GM12878 (cell line): ENCODE results near the gene LMCD1. TPM values are rescaled to one million over a fixed set of nuclear protein-coding genes. Genes with fewer than 3 reads are reported as not detected.

Source experiments
- ATAC-seq: fragments of 200-7000 bp; cut with Tn5 transposase; 3 replicates; pipeline ENCODE4 v1.9.1; 2020; ENCODE audit warnings: mild to moderate bottlenecking, moderate library complexity
- BruUV-seq: library from RNA; stranded (reverse); fragments of 400-500 nt; replicated peaks from 2 replicates; lab custom pipeline; 2021; lab: Mats Ljungman, UMichigan
- CTCF ChIA-PET: fragments of 300-600 bp; sonication (Branson Sonifier 250); formaldehyde crosslinking; extraction: SDS; loops from one replicate; lab custom pipeline; 2021; ENCODE audit warnings: inconsistent platforms; lab: Yijun Ruan, JAX
- POLR2A ChIA-PET: fragments of 350-600 bp; formaldehyde crosslinking; extraction: SDS; loops from one replicate; lab custom pipeline; 2021; ENCODE audit warnings: inconsistent platforms; lab: Charles Lee
- RAD21 ChIA-PET: fragments of 300-600 bp; sonication (Branson Sonifier 250); formaldehyde crosslinking; loops from one replicate; lab custom pipeline; 2023; ENCODE audit warnings: antibody characterized with exemption; ENCODE audit not compliant: unreplicated experiment; lab: Charles Lee
- SMC1A ChIA-PET: fragments of 300-600 bp; sonication (Branson Sonifier 250); formaldehyde crosslinking; loops from one replicate; lab custom pipeline; 2023; ENCODE audit not compliant: unreplicated experiment, uncharacterized antibody; lab: Charles Lee
- DNase-seq: peaks from one replicate; pipeline ENCODE4 v3.0.0-alpha.2; 2011; ENCODE audit warnings: low read depth, low spot score
- FAIRE-seq: peaks from 3 replicates; lab custom pipeline; 2011; peaks lifted over from hg19 to GRCh38; lab: Jason Lieb, UNC
- H2AFZ ChIP-seq: 2 replicates; pipeline ENCODE4 v1.6.0; 2011; ENCODE audit warnings: low read depth, low read length, control low read depth; ENCODE audit not compliant: control insufficient read depth
- H3K27ac ChIP-seq: 2 replicates; pipeline ENCODE4 v1.5.1; 2011; ENCODE audit warnings: control low read depth; ENCODE audit not compliant: control insufficient read depth, insufficient read depth
- H3K27me3 ChIP-seq, 2 experiments: replicated peaks in 1 of 2; 2 replicates each; pipeline versions ENCODE4 v1.6.0 to v1.6.1; 2011; ENCODE audit warnings: low read length in 1 of 2; ENCODE audit not compliant: control insufficient read depth in 2 of 2, insufficient read depth in 2 of 2
- H3K36me3 ChIP-seq, 2 experiments: 2 replicates each; pipeline ENCODE4 v1.5.1; 2011; ENCODE audit warnings: low read length in 1 of 2; ENCODE audit not compliant: control insufficient read depth in 2 of 2, insufficient read depth in 2 of 2
- H3K4me1 ChIP-seq: 2 replicates; pipeline ENCODE4 v1.6.1; 2011; ENCODE audit warnings: mild to moderate bottlenecking, low read length, moderate library complexity, mixed read lengths; ENCODE audit not compliant: control insufficient read depth, insufficient read depth
- H3K4me2 ChIP-seq: 2 replicates; pipeline ENCODE4 v1.6.0; 2011; ENCODE audit warnings: control low read depth; ENCODE audit not compliant: control insufficient read depth, insufficient read depth
- H3K4me3 ChIP-seq: fragments of 200-600 bp; sonication (generic); 2 replicates; pipeline ENCODE4 v1.5.1; 2016
- H3K79me2 ChIP-seq: 2 replicates; pipeline ENCODE4 v1.6.0; 2011; ENCODE audit warnings: low read length; ENCODE audit not compliant: control insufficient read depth, insufficient read depth
- H3K9ac ChIP-seq: 2 replicates; pipeline ENCODE4 v1.8.0; 2011; ENCODE audit warnings: low read length, control low read depth, mixed read lengths; ENCODE audit not compliant: control insufficient read depth, insufficient read depth
- H3K9me3 ChIP-seq: replicated peaks from 3 replicates; pipeline ENCODE4 v1.5.1; 2011; ENCODE audit warnings: mild to moderate bottlenecking, low read length; ENCODE audit not compliant: control insufficient read depth, insufficient read depth
- H4K20me1 ChIP-seq: 2 replicates; pipeline ENCODE4 v1.6.0; 2011; ENCODE audit not compliant: control insufficient read depth, insufficient read depth
- CBX3 ChIP-seq: fragments of 200-600 bp; sonication (generic); IDR thresholded peaks from 2 replicates; pipeline ENCODE4 v1.6.1; 2016; ENCODE audit warnings: low read depth, borderline replicate concordance
- EP300 ChIP-seq, 2 experiments: fragments of 150-350 bp in 1 of 2; IDR thresholded peaks; 2 replicates each; pipeline ENCODE4 v1.6.1; 2011 to 2012; ENCODE audit warnings: low read depth in 2 of 2, low read length in 2 of 2, borderline replicate concordance in 1 of 2, improper control_type of control experiment in 1 of 2, inconsistent platforms in 1 of 2; ENCODE audit not compliant: control insufficient read depth in 1 of 2
- ETV6 ChIP-seq, 2 experiments: fragments of 450-650 bp in 1 of 2; IDR thresholded peaks in 1 of 2; conservative IDR thresholded peaks in 1 of 2; 2 replicates each; pipeline ENCODE4 v1.6.1; 2014; ENCODE audit warnings: antibody characterized with exemption in 1 of 2, borderline replicate concordance in 1 of 2, low read depth in 1 of 2, mild to moderate bottlenecking in 1 of 2, moderate library complexity in 1 of 2
- IKZF2 ChIP-seq, 2 experiments: fragments of 450-650 bp; IDR thresholded peaks; 2 replicates each; pipeline ENCODE4 v1.6.1; 2017; ENCODE audit warnings: mild to moderate bottlenecking in 2 of 2, moderate library complexity in 2 of 2
- MEF2B ChIP-seq: fragments of 450-650 bp; IDR thresholded peaks from 2 replicates; pipeline ENCODE4 v1.6.1; 2018; ENCODE audit warnings: mild to moderate bottlenecking, moderate library complexity; ENCODE audit not compliant: partially characterized antibody, poor library complexity, severe bottlenecking
- MTA3 ChIP-seq: IDR thresholded peaks from 2 replicates; pipeline ENCODE4 v1.6.1; 2012; ENCODE audit warnings: low read length, inconsistent platforms, borderline replicate concordance
- RAD51 ChIP-seq: fragments of 450-650 bp; IDR thresholded peaks from 2 replicates; pipeline ENCODE4 v1.6.1; 2016; ENCODE audit warnings: moderate library complexity, mild to moderate bottlenecking, inconsistent platforms
- TCF12 ChIP-seq: IDR thresholded peaks from 2 replicates; pipeline ENCODE4 v1.6.1; 2011; ENCODE audit warnings: low read depth, mild to moderate bottlenecking, low read length
- WGBS: methylation state at CpG from one replicate; pipeline ENCODE4 v1.1.6; 2016; ENCODE audit warnings: low lambda C conversion rate; ENCODE audit not compliant: insufficient replicate concordance, insufficient coverage; ENCODE audit errors: missing lambda C conversion rate; 5-methylcytosine and 5-hydroxymethylcytosine counted together
- in situ Hi-C: fragments of 300-500 bp; cut with MboI; formaldehyde crosslinking; loops from 9 replicates; pipeline ENCODE4 v1.14.3; 2018; ENCODE audit warnings: mixed read lengths
- intact Hi-C: fragments of 100-400 bp; cut with micrococcal nuclease; formaldehyde crosslinking; loops from one replicate; pipeline ENCODE4 v1.14.2; 2022; ENCODE audit not compliant: unreplicated experiment
- polyA plus RNA-seq, 11 experiments: library from polyadenylated mRNA; depleted of rRNA in 4 of 11; unstranded in 6 of 11; stranded (reverse) in 5 of 11; fragments of >200 nt; fragmentation: Nextera tagmentation in 4 of 11; fragmentation: Illumina TruSeq in 1 of 11; extraction: Ambion mirVana in 4 of 11; extraction: Trizol in 1 of 11; gene quantifications; 1 replicate in 1 of 11; 2 replicates in 10 of 11; pipeline versions ENCODE4 v1.2.1 to v1.2.3, GENCODE V29; 2011 to 2016; ENCODE audit warnings: inconsistent platforms in 2 of 11, missing spikeins in 2 of 11, low read depth in 1 of 11
- total RNA-seq, 4 experiments: library from RNA; depleted of rRNA in 3 of 4; stranded (reverse); fragments of >200 nt in 3 of 4; fragmentation: Illumina TruSeq in 1 of 4; extraction: Trizol in 1 of 4; gene quantifications; 2 replicates each; pipeline versions ENCODE4 v1.2.1 to v1.2.3, GENCODE V29; 2013 to 2021
- TF ChIP-seq, protein P1 (sequence below): fragments of 450-650 bp; IDR thresholded peaks from 2 replicates; pipeline ENCODE4 v1.6.1; 2018; ENCODE audit warnings: borderline replicate concordance, mild to moderate bottlenecking; ENCODE audit not compliant: partially characterized antibody
- TF ChIP-seq, protein P2 (sequence below): IDR thresholded peaks from 2 replicates; pipeline ENCODE4 v1.6.1; 2011; ENCODE audit warnings: borderline replicate concordance, low read depth, mild to moderate bottlenecking, moderate library complexity, mixed read lengths, low read length; ENCODE audit not compliant: insufficient read depth; ENCODE audit errors: extremely low read length
- TF ChIP-seq, protein P3 (sequence below): fragments of 450-650 bp; IDR thresholded peaks from 2 replicates; pipeline ENCODE4 v1.6.1; 2017; ENCODE audit warnings: borderline replicate concordance
- TF ChIP-seq, protein P4 (sequence below): fragments of 450-650 bp; IDR thresholded peaks from 2 replicates; pipeline ENCODE4 v1.6.1; 2017; ENCODE audit warnings: low read depth, mild to moderate bottlenecking, moderate library complexity

Gene LMCD1
- total and polyA plus RNA-seq, 10 of the 15 experiments (the other 5 are each of a cell fraction or from before 2014, with no cell fraction given), result 0.27 to 6.4 (median 1.7) TPM

DNA sequence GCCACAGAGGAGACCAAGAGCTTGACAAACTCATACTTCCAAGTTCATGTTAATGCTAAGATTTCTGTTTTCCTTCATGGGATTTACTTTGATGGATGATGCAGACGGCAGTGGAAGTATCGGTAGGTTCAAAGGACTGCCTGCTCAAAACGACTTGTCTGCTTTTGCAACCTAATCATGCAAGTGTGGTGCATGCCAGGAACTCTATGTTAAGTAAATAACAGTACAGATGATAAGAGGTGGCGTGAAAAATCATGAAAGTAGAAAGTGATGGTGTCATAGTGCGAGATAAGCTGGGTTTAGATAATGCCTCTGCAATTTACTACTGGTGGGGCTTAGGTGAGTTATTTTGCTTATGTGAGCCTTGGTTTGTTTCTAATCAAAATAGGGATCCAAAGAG, 14.7 kb upstream of the LMCD1 start (continued):
- no peak for TF ChIP-seq EP300 (IDR thresholded peaks at IDR 0.05; ENCODE audit: borderline replicate concordance in 1 of 2, control insufficient read depth in 1 of 2, low read depth in 2 of 2, low read length in 2 of 2)
- TF ChIP-seq, protein P1, sequence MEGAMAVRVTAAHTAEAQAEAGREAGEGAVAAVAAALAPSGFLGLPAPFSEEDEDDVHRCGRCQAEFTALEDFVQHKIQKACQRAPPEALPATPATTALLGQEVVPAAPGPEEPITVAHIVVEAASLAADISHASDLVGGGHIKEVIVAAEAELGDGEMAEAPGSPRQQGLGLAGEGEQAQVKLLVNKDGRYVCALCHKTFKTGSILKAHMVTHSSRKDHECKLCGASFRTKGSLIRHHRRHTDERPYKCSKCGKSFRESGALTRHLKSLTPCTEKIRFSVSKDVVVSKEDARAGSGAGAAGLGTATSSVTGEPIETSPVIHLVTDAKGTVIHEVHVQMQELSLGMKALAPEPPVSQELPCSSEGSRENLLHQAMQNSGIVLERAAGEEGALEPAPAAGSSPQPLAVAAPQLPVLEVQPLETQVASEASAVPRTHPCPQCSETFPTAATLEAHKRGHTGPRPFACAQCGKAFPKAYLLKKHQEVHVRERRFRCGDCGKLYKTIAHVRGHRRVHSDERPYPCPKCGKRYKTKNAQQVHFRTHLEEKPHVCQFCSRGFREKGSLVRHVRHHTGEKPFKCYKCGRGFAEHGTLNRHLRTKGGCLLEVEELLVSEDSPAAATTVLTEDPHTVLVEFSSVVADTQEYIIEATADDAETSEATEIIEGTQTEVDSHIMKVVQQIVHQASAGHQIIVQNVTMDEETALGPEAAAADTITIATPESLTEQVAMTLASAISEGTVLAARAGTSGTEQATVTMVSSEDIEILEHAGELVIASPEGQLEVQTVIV, result no peak

DNA sequence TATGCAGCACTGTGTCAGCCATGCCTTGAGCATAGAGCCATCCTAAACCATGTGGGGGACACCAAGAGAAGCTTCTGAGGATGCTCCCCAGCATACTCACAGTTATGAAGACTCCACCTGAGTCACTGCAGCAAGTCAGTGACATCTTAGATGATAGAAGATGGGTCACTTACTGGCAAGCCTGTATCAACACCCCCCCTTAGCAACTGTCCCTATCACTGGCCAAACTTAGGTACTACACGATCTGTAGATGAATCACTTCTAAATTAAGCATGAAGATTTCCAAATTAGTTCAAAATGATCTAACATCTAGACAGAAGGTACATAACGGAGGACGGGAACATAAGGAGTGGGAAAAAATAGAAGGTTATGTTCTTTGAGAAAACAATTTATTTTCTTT, 13.2 kb upstream of the LMCD1 start:
- Histone ChIP-seq H3K79me2 (no peaks in the 10 kb centered on the region), H3K9ac (no peak overlapping the region), H4K20me1 (no peaks in the 10 kb centered on the region), H2AFZ (no peak overlapping the region), H3K36me3 (no peaks in the 10 kb centered on the region), H3K4me1 (no peaks in the 10 kb centered on the region), H3K27ac (no peak overlapping the region), H3K9me3 (no peaks in the 10 kb centered on the region), H3K27me3 (no peaks in the 10 kb centered on the region), H3K4me3 (no peak overlapping the region), H3K4me2 (no peak overlapping the region)
- no peak for ATAC-seq
- SMC1A ChIA-PET, result interaction anchor here (1.3 kb wide), 1 partner anchor 13 kb away, joined by 7 read pairs; the partner anchor contains the start of gene LMCD1
- in situ Hi-C loops (no loop called here), intact Hi-C loops (no loop called here)
- no peak for DNase-seq
- POLR2A ChIA-PET, result no interaction called here
- no TSS peak for BruUV-seq
- no peak for FAIRE-seq
- RAD21 ChIA-PET, result interaction anchor here (1.2 kb wide), 1 partner anchor 19 kb away, joined by 3 read pairs; no protein-coding TSS in a partner anchor
- WGBS, result 24% methylated on average over 3 of the region's 3 CpGs
- CTCF ChIA-PET, result no interaction called here
- TF ChIP-seq, protein P2, sequence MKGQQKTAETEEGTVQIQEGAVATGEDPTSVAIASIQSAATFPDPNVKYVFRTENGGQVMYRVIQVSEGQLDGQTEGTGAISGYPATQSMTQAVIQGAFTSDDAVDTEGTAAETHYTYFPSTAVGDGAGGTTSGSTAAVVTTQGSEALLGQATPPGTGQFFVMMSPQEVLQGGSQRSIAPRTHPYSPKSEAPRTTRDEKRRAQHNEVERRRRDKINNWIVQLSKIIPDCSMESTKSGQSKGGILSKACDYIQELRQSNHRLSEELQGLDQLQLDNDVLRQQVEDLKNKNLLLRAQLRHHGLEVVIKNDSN, result no peak
- TF ChIP-seq MTA3 (no peak), EP300 (IDR thresholded peaks at IDR 0.05; ENCODE audit: borderline replicate concordance in 1 of 2, control insufficient read depth in 1 of 2, low read depth in 2 of 2, low read length in 2 of 2) (no peak), ETV6 (conservative IDR thresholded peaks at IDR 0.05 in 1 of 2, IDR thresholded peaks at IDR 0.05 in 1 of 2; ENCODE audit: borderline replicate concordance in 1 of 2, low read depth in 1 of 2) (no peak), RAD51 (no peak), IKZF2 (IDR thresholded peaks at IDR 0.05) (no peak), MEF2B (no peak), TCF12 (no peak), CBX3 (no peak)
- TF ChIP-seq, protein P3, sequence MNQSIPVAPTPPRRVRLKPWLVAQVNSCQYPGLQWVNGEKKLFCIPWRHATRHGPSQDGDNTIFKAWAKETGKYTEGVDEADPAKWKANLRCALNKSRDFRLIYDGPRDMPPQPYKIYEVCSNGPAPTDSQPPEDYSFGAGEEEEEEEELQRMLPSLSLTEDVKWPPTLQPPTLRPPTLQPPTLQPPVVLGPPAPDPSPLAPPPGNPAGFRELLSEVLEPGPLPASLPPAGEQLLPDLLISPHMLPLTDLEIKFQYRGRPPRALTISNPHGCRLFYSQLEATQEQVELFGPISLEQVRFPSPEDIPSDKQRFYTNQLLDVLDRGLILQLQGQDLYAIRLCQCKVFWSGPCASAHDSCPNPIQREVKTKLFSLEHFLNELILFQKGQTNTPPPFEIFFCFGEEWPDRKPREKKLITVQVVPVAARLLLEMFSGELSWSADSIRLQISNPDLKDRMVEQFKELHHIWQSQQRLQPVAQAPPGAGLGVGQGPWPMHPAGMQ, result no peak
- TF ChIP-seq, protein P4, sequence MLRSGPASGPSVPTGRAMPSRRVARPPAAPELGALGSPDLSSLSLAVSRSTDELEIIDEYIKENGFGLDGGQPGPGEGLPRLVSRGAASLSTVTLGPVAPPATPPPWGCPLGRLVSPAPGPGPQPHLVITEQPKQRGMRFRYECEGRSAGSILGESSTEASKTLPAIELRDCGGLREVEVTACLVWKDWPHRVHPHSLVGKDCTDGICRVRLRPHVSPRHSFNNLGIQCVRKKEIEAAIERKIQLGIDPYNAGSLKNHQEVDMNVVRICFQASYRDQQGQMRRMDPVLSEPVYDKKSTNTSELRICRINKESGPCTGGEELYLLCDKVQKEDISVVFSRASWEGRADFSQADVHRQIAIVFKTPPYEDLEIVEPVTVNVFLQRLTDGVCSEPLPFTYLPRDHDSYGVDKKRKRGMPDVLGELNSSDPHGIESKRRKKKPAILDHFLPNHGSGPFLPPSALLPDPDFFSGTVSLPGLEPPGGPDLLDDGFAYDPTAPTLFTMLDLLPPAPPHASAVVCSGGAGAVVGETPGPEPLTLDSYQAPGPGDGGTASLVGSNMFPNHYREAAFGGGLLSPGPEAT, result no peak
- TF ChIP-seq, all 136 proteins: peak for 0
